NCI-H510A treated with DMSO at 0.1 percent for 48 hours (cell line): ENCODE results near the gene CSNK1G2.

Source experiments
- DNase-seq: peaks from one replicate; lab custom pipeline; 2025; lab: John Stamatoyannopoulos, UW

CSNK1G2 gene

GRCh38 chr19:2018752-2019151 is 77.8 kb downstream of the CSNK1G2 start:
- DNase-seq: no peak

DNA sequence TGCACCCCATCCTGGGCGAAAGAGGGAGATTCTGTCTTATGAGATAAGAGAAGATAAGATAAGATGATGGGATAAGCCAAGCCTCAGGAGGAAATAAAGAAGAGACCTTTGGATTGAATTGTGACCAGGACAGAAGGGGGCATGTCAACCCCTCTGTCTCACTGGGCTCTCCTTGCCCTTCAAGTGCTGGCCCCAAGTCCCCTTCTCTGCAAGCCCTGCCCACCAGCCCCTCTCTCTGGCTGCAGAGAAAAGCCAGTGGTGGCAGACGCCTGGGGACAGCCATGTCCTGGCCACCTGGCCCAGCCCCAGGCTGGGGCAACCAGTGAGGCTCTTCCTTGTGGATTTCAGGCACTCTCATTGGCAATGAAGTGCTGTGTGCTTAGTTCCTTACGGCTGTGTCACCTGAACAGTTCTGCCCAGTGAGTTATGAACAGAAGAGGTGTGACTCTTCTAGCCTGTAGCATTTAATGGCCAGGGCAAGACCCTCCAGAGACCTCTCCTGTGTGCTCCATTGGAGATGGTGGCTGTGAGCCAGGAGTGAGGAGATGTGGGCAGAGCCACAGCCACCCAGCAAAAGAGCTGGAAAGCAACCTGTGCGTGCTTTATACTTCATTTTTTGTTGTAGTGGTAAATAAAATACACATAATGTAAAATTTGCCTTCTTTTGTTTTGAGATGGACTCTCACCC is 80.6 kb downstream of the CSNK1G2 start:
- DNase-seq: no peak

GRCh38 chr19:2022289-2022688 is 81.3 kb downstream of the CSNK1G2 start:
- no peak for DNase-seq

GRCh38 chr19:2026770-2027169 is 85.8 kb downstream of the CSNK1G2 start:
- DNase-seq: no peak

DNA sequence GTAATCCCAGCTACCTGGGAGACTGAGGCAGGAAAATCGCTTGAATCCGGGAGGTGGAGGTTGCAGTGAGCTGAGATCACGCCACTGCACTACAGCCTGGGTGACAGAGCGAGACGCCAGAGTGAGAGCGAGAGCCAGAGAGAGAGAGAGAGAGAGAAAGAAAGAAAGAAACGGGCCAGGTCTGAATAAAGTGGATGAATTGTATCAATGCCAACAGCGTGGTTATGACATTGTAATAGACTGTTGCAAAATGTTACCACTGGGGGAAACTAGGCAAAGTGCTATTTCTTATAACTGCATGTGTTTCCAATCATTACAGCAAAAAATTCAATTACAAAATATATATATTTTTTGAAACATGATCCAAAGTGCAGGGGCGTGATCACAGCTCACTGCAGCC is 86.4 kb downstream of the CSNK1G2 start:
- DNase-seq: no peak
